K562 (cell line): ENCODE data around the gene TTC21A. TPM values are rescaled to one million over a fixed set of nuclear protein-coding genes. Genes with fewer than 3 reads are reported as not detected.

Experiments
- CTBP1 ChIP-seq: fragments of 450-650 bp; IDR thresholded peaks from 2 replicates; pipeline ENCODE4 v1.6.1; 2016; ENCODE audit warnings: borderline replicate concordance
- E2F6 ChIP-seq, 2 experiments: IDR thresholded peaks; 2 replicates each; pipeline ENCODE4 v1.6.1; 2011; ENCODE audit warnings: borderline replicate concordance in 1 of 2, control low read depth in 1 of 2, low read depth in 1 of 2, low read length in 1 of 2, mild to moderate bottlenecking in 1 of 2, mixed read lengths in 1 of 2, moderate library complexity in 1 of 2; ENCODE audit not compliant: insufficient read depth in 1 of 2, insufficient read length in 1 of 2, poor library complexity in 1 of 2, severe bottlenecking in 1 of 2; ENCODE audit errors: extremely low read depth in 1 of 2
- MBD2 ChIP-seq: sonication (generic); IDR thresholded peaks from 2 replicates; pipeline ENCODE4 v1.6.1; 2016; ENCODE audit warnings: low read depth, borderline replicate concordance
- MTA2 ChIP-seq: fragments of 450-650 bp; IDR thresholded peaks from 2 replicates; pipeline ENCODE4 v1.6.1; 2016; ENCODE audit warnings: low read depth
- SMC3 ChIP-seq: conservative IDR thresholded peaks from 2 replicates; pipeline ENCODE4 v1.6.1; 2011; ENCODE audit warnings: low read depth, low read length, improper control_type of control experiment; ENCODE audit not compliant: insufficient read depth
- YBX1 ChIP-seq: fragments of 450-650 bp; IDR thresholded peaks from 2 replicates; pipeline ENCODE4 v1.7.1; 2016; ENCODE audit warnings: mild to moderate bottlenecking
- ZBTB1 ChIP-seq: sonication (generic); formaldehyde crosslinking; IDR thresholded peaks from 2 replicates; pipeline ENCODE4 v1.8.1; 2023; ENCODE audit warnings: missing genetic modification reagents, low read depth, mild to moderate bottlenecking, borderline replicate concordance
- ZBTB7A ChIP-seq: IDR thresholded peaks from 2 replicates; pipeline ENCODE4 v1.6.1; 2011; ENCODE audit warnings: low read depth, mild to moderate bottlenecking, low read length, moderate library complexity, borderline replicate concordance; ENCODE audit not compliant: control insufficient read depth
- ZEB2 ChIP-seq: fragments of 450-650 bp; IDR thresholded peaks from 2 replicates; pipeline ENCODE4 v1.6.1; 2016
- ZNF407 ChIP-seq: fragments of 450-650 bp; IDR thresholded peaks from 2 replicates; pipeline ENCODE4 v1.6.1; 2016; ENCODE audit warnings: low read depth
- polyA plus RNA-seq, 8 experiments: library from polyadenylated mRNA; depleted of rRNA in 4 of 8; stranded (reverse) in 5 of 8; unstranded in 3 of 8; fragments of >200 nt; fragmentation: Nextera tagmentation in 2 of 8; fragmentation: Illumina TruSeq in 1 of 8; extraction: Ambion mirVana in 2 of 8; extraction: Trizol in 1 of 8; gene quantifications; 2 replicates each; pipeline versions ENCODE4 v1.2.1 to v1.2.3, GENCODE V29; 2011 to 2014; ENCODE audit warnings: inconsistent platforms in 1 of 8, missing spikeins in 1 of 8
- total RNA-seq, 7 experiments: library from RNA; depleted of rRNA in 6 of 7; stranded (reverse); fragments of >200 nt in 6 of 7; fragmentation: Illumina TruSeq in 2 of 7; extraction: Trizol in 2 of 7; gene quantifications; 2 replicates each; pipeline versions ENCODE4 v1.2.1 to v1.2.3, GENCODE V29; 2011 to 2021; ENCODE audit warnings: low replicate concordance in 1 of 7
- TF ChIP-seq, protein P1 (sequence below): sonication (generic); formaldehyde crosslinking; IDR thresholded peaks from 2 replicates; pipeline ENCODE4 v1.8.1; 2022; ENCODE audit warnings: missing genetic modification reagents
- TF ChIP-seq, protein P2 (sequence below): fragments of 250-450 bp; sonication (Bioruptor Pico); IDR thresholded peaks from 2 replicates; pipeline ENCODE4 v1.8.0; 2022; ENCODE audit warnings: inconsistent platforms, mild to moderate bottlenecking, moderate library complexity, borderline replicate concordance
- TF ChIP-seq, protein P3 (sequence below): fragments of 250-450 bp; sonication (Bioruptor Pico); IDR thresholded peaks from 2 replicates; pipeline ENCODE4 v1.5.0; 2021

Gene TTC21A
- total and polyA plus RNA-seq, 9 of the 15 experiments (the other 6 are each of a cell fraction or from before 2014, with no cell fraction given): 0.22 to 1.4 (median 0.70) TPM

- TF ChIP-seq E2F6 (IDR thresholded peaks at IDR 0.05; ENCODE audit: borderline replicate concordance in 1 of 2, extremely low read depth in 1 of 2, insufficient read depth in 1 of 2, insufficient read length in 1 of 2, low read depth in 1 of 2, low read length in 1 of 2, poor library complexity in 1 of 2, severe bottlenecking in 1 of 2) (peak in 1 of 2 experiments; percentile 80), ZBTB7A (peak; percentile 66; the same call in 1 of the 2 replicates), MBD2 (no peak), ZNF407 (no peak), ZBTB1 (CRISPR knock-in tag) (0 out of 2 replicates have a peak, but pooled peaks have one; percentile 35), ZEB2 (no peak), CTBP1 (peak; percentile 87), SMC3 (no peak), YBX1 (no peak), MTA2 (no peak)
- TF ChIP-seq, protein P1, sequence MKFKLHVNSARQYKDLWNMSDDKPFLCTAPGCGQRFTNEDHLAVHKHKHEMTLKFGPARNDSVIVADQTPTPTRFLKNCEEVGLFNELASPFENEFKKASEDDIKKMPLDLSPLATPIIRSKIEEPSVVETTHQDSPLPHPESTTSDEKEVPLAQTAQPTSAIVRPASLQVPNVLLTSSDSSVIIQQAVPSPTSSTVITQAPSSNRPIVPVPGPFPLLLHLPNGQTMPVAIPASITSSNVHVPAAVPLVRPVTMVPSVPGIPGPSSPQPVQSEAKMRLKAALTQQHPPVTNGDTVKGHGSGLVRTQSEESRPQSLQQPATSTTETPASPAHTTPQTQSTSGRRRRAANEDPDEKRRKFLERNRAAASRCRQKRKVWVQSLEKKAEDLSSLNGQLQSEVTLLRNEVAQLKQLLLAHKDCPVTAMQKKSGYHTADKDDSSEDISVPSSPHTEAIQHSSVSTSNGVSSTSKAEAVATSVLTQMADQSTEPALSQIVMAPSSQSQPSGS (CRISPR knock-in tag): no peak
- TF ChIP-seq, protein P2, sequence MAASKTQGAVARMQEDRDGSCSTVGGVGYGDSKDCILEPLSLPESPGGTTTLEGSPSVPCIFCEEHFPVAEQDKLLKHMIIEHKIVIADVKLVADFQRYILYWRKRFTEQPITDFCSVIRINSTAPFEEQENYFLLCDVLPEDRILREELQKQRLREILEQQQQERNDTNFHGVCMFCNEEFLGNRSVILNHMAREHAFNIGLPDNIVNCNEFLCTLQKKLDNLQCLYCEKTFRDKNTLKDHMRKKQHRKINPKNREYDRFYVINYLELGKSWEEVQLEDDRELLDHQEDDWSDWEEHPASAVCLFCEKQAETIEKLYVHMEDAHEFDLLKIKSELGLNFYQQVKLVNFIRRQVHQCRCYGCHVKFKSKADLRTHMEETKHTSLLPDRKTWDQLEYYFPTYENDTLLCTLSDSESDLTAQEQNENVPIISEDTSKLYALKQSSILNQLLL: no peak
- TF ChIP-seq, protein P3, sequence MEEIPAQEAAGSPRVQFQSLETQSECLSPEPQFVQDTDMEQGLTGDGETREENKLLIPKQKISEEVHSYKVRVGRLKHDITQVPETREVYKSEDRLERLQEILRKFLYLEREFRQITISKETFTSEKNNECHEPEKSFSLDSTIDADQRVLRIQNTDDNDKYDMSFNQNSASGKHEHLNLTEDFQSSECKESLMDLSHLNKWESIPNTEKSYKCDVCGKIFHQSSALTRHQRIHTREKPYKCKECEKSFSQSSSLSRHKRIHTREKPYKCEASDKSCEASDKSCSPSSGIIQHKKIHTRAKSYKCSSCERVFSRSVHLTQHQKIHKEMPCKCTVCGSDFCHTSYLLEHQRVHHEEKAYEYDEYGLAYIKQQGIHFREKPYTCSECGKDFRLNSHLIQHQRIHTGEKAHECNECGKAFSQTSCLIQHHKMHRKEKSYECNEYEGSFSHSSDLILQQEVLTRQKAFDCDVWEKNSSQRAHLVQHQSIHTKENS (CRISPR knock-in tag): no peak
Observed at GRCh38 chr3:39180546-39181346, 73.3 kb downstream of the TTC21A start (continued).
